Thyroid gland (tissue), 4 donors: ENCODE data around the gene PTPRN2.

Experiments
- POLR2A ChIP-seq, 2 donors: fragments of 450-650 bp; IDR thresholded peaks; one replicate each; pipeline ENCODE4 v1.6.1; 2017; ENCODE audit warnings: antibody characterized with exemption in 2 of 2, mild to moderate bottlenecking in 2 of 2, moderate library complexity in 1 of 2
- TF ChIP-seq, protein P1 (sequence below), 6 experiments: fragments of 200-600 bp in 3 of 6; fragments of 450-650 bp in 3 of 6; sonication (generic) in 3 of 6; IDR thresholded peaks; one replicate each; pipeline ENCODE4 v1.5.1; 2016 to 2019; ENCODE audit warnings: antibody characterized with exemption in 6 of 6, mild to moderate bottlenecking in 2 of 6, inconsistent platforms in 1 of 6, moderate library complexity in 1 of 6

DNA sequence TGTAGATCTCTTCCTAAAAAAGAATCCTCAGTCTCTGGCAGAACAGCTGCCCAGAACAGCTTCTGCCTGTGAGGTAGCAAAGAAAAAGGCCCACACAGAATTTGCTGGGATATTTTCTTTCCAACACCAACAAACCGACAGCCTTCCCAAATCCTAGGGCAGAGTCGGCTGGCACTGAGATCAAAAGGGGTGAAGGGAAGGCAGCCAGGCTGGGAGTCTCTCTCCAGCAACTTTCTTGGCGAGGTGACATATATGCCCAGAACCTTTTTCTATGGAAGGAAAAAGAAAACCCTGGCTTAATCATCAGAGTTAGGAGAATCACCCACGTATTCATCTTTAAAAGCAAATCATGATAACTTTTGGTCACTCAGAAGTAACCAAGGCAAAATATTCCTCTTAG is 971.2 kb downstream of the PTPRN2 start:
- TF ChIP-seq, protein P1, sequence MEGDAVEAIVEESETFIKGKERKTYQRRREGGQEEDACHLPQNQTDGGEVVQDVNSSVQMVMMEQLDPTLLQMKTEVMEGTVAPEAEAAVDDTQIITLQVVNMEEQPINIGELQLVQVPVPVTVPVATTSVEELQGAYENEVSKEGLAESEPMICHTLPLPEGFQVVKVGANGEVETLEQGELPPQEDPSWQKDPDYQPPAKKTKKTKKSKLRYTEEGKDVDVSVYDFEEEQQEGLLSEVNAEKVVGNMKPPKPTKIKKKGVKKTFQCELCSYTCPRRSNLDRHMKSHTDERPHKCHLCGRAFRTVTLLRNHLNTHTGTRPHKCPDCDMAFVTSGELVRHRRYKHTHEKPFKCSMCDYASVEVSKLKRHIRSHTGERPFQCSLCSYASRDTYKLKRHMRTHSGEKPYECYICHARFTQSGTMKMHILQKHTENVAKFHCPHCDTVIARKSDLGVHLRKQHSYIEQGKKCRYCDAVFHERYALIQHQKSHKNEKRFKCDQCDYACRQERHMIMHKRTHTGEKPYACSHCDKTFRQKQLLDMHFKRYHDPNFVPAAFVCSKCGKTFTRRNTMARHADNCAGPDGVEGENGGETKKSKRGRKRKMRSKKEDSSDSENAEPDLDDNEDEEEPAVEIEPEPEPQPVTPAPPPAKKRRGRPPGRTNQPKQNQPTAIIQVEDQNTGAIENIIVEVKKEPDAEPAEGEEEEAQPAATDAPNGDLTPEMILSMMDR (IDR thresholded peaks at IDR 0.05), result no peak
- TF ChIP-seq POLR2A (IDR thresholded peaks at IDR 0.05), result no peak
